Panc1 (cell line): ENCODE data around the gene EYA3.

Source experiments
- CTCF ChIP-seq: fragments of 450-650 bp; IDR thresholded peaks from 2 replicates; pipeline ENCODE4 v1.5.1; 2017; ENCODE audit warnings: mild to moderate bottlenecking
- POLR2AphosphoS5 ChIP-seq: IDR thresholded peaks from 2 replicates; pipeline ENCODE4 v1.6.1; 2012; ENCODE audit warnings: mild to moderate bottlenecking, low read depth, low read length, moderate library complexity
- SIN3A ChIP-seq: IDR thresholded peaks from 2 replicates; pipeline ENCODE4 v1.6.1; 2012; ENCODE audit warnings: low read depth, mild to moderate bottlenecking, low read length, moderate library complexity, borderline replicate concordance; ENCODE audit not compliant: insufficient read depth
- TCF7L2 ChIP-seq: IDR thresholded peaks from 2 replicates; pipeline ENCODE4 v1.6.1; 2011; ENCODE audit warnings: mild to moderate bottlenecking, low read depth, low read length, inconsistent platforms

DNA sequence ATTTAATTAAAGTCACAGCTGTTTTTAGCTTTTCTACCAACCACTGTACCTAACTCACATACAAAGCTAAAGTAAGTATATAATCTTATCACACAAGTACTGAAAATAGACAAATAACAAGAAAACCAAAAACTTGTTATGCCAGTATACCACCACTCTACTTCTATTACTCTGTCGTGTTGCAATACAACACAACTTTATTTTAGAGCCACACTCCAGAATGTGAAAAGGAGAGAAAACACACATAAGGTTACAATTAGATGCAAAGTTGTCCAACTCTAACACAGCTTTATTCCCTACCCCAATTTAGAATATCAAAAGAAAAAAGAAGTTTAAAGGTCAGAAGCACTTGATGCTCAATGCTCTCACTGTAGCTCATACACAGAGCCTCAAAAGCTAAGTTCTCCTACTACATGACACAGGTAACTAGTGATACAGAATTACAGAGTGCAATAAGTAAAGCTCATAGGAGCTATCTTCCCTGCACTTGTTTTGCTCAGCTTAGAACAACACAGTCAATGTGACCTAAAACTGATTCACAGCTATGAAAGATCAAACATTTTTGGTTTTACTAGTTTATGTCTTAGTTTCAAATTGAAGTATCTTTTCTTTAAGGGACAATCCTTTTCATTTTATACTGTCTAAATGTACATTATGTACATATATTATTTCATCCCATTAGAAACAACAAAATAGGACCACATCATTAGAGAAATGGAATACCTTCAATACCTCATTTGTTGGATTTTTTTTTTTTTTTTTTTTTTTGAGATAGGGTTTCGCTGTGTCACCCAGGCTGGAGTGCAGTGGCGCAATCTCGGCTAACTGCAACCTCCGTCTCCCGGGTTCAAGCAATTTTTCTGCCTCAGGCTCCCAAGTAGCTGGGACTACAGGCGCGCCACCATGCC is 29.2 kb downstream of the EYA3 start:
- TF ChIP-seq CTCF (no peak), TCF7L2 (no peak), POLR2AphosphoS5 (no peak), SIN3A (no peak)
